ENCODE data around the gene CCDC192.
A peak's percentile ranks its signal among the peaks of the same experiment; 100 is the strongest.

Gene CCDC192

DNA sequence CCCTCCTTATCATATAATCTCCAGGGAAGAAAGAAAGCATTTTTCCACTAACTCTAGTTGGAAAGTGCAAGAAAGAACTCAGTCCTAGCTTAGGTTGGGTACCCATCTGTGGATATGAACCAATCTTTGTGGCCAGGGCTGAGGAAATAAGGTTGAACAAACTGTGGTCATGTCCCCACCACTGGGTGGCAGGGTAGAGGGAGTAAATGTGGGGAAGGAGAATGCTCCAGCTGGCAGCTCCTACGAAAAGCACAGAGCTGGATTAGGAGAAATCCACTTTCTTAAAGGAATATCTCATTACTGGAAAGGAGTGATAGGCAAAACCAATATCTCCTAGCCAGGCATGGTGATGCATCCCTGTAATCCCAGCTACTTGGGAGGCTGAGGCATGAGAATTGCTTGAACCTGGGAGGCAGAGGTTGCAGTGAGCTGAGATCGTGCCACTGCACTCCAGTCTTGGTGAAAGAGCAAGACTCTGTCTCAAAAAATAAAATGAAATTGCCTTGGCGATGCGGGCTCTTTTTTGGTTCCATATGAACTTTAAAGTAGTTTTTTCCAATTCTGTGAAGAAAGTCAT is 175.1 kb downstream of the CCDC192 start:
- Histone ChIP-seq H3K36me3 (ENCODE audit: control insufficient read depth, insufficient read depth, low read length) (no peaks in the 10 kb centered on the region), H3K27me3 (ENCODE audit: control insufficient read depth, insufficient read depth, low read length) (no peaks in the 10 kb centered on the region), H3K9me3 (ENCODE audit: control insufficient read depth, insufficient read depth, low read length) (no peaks in the 10 kb centered on the region), H3K27ac (ENCODE audit: low read length) (no peak overlapping the region), H3K4me1 (ENCODE audit: control insufficient read depth, insufficient read depth, low read length) (no peaks in the 10 kb centered on the region), H3K4me3 (ENCODE audit: low read length) (no peak overlapping the region)
- no CpG with 5 or more reads among the region's 4 CpGs for WGBS (ENCODE audit: insufficient coverage, insufficient read length)
- peak; percentile 27 for DNase-seq (ENCODE audit: low read depth, low spot score)

- no CpG with 5 or more reads among the region's 1 CpG for WGBS (ENCODE audit: insufficient coverage, insufficient read length)
- no peaks in the 10 kb centered on the region for H3K36me3 ChIP-seq (ENCODE audit: control insufficient read depth, insufficient read depth, low read length)
- H3K4me3 ChIP-seq (ENCODE audit: low read length), result no peak overlapping the region
- no peaks in the 10 kb centered on the region for H3K9me3 ChIP-seq (ENCODE audit: control insufficient read depth, insufficient read depth, low read length)
- H3K27me3 ChIP-seq (ENCODE audit: control insufficient read depth, insufficient read depth, low read length), result no peaks in the 10 kb centered on the region
- no peaks in the 10 kb centered on the region for H3K4me1 ChIP-seq (ENCODE audit: control insufficient read depth, insufficient read depth, low read length)
- no peak overlapping the region for H3K27ac ChIP-seq (ENCODE audit: low read length)
- no peak for DNase-seq (ENCODE audit: low read depth, low spot score)
Observed at GRCh38 chr5:127884416-127884815, 181.2 kb downstream of the CCDC192 start.

GRCh38 chr5:127885176-127885575 is 182.0 kb downstream of the CCDC192 start:
- H3K27ac ChIP-seq (ENCODE audit: low read length), result no peak overlapping the region
- WGBS (ENCODE audit: insufficient coverage, insufficient read length), result no CpG with 5 or more reads among the region's 1 CpG
- H3K36me3 ChIP-seq (ENCODE audit: control insufficient read depth, insufficient read depth, low read length), result no peaks in the 10 kb centered on the region
- H3K9me3 ChIP-seq (ENCODE audit: control insufficient read depth, insufficient read depth, low read length), result no peaks in the 10 kb centered on the region
- no peak overlapping the region for H3K4me3 ChIP-seq (ENCODE audit: low read length)
- H3K27me3 ChIP-seq (ENCODE audit: control insufficient read depth, insufficient read depth, low read length), result no peaks in the 10 kb centered on the region
- DNase-seq (ENCODE audit: low read depth, low spot score), result no peak
- no peaks in the 10 kb centered on the region for H3K4me1 ChIP-seq (ENCODE audit: control insufficient read depth, insufficient read depth, low read length)

DNA sequence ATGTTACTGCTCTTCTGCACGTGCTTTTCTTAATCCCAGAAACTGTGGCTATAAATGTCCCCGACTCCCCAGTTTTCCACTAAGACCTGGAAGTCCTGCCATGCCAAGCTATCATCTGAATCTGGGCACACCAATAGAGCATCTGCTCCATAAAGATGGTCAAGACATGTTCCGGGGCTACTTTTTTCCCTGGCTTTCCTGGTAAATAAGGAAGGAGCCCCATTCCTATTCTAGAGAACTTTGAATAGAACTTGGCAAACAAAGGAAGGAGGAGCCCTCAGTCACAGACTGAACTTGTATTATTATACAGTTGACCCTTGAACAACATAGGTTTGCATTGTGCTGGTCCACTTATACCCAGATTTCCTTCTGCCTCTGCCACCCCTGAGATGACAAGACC is 182.9 kb downstream of the CCDC192 start:
- WGBS (ENCODE audit: insufficient coverage, insufficient read length), result no CpG with 5 or more reads among the region's 3 CpGs
- no peak for DNase-seq (ENCODE audit: low read depth, low spot score)
- Histone ChIP-seq H3K27me3 (ENCODE audit: control insufficient read depth, insufficient read depth, low read length) (no peaks in the 10 kb centered on the region), H3K9me3 (ENCODE audit: control insufficient read depth, insufficient read depth, low read length) (no peaks in the 10 kb centered on the region), H3K36me3 (ENCODE audit: control insufficient read depth, insufficient read depth, low read length) (no peaks in the 10 kb centered on the region), H3K4me3 (ENCODE audit: low read length) (no peak overlapping the region), H3K27ac (ENCODE audit: low read length) (no peak overlapping the region), H3K4me1 (ENCODE audit: control insufficient read depth, insufficient read depth, low read length) (no peaks in the 10 kb centered on the region)

GRCh38 chr5:127887282-127887681 is 184.1 kb downstream of the CCDC192 start:
- no CpG with 5 or more reads among the region's 1 CpG for WGBS (ENCODE audit: insufficient coverage, insufficient read length)
- Histone ChIP-seq H3K27ac (ENCODE audit: low read length) (no peak overlapping the region), H3K9me3 (ENCODE audit: control insufficient read depth, insufficient read depth, low read length) (no peaks in the 10 kb centered on the region), H3K4me1 (ENCODE audit: control insufficient read depth, insufficient read depth, low read length) (no peaks in the 10 kb centered on the region), H3K36me3 (ENCODE audit: control insufficient read depth, insufficient read depth, low read length) (no peaks in the 10 kb centered on the region), H3K4me3 (ENCODE audit: low read length) (no peak overlapping the region), H3K27me3 (ENCODE audit: control insufficient read depth, insufficient read depth, low read length) (no peaks in the 10 kb centered on the region)
- DNase-seq (ENCODE audit: low read depth, low spot score), result no peak

GRCh38 chr5:127891942-127892341 is 188.8 kb downstream of the CCDC192 start:
- DNase-seq (ENCODE audit: low read depth, low spot score), result no peak
- no peak overlapping the region for H3K27ac ChIP-seq (ENCODE audit: low read length)
- no peaks in the 10 kb centered on the region for H3K4me1 ChIP-seq (ENCODE audit: control insufficient read depth, insufficient read depth, low read length)
- H3K9me3 ChIP-seq (ENCODE audit: control insufficient read depth, insufficient read depth, low read length), result no peaks in the 10 kb centered on the region
- no peak overlapping the region for H3K4me3 ChIP-seq (ENCODE audit: low read length)
- H3K36me3 ChIP-seq (ENCODE audit: control insufficient read depth, insufficient read depth, low read length), result no peaks in the 10 kb centered on the region
- no CpG with 5 or more reads among the region's 1 CpG for WGBS (ENCODE audit: insufficient coverage, insufficient read length)
- no peaks in the 10 kb centered on the region for H3K27me3 ChIP-seq (ENCODE audit: control insufficient read depth, insufficient read depth, low read length)

- Histone ChIP-seq H3K36me3 (ENCODE audit: control insufficient read depth, insufficient read depth, low read length) (no peaks in the 10 kb centered on the region), H3K4me3 (ENCODE audit: low read length) (no peak overlapping the region), H3K4me1 (ENCODE audit: control insufficient read depth, insufficient read depth, low read length) (no peaks in the 10 kb centered on the region), H3K9me3 (ENCODE audit: control insufficient read depth, insufficient read depth, low read length) (no peaks in the 10 kb centered on the region), H3K27me3 (ENCODE audit: control insufficient read depth, insufficient read depth, low read length) (no peaks in the 10 kb centered on the region), H3K27ac (ENCODE audit: low read length) (no peak overlapping the region)
- DNase-seq (ENCODE audit: low read depth, low spot score), result no peak
- WGBS (ENCODE audit: insufficient coverage, insufficient read length), result no CpG with 5 or more reads among the region's 6 CpGs
Observed at GRCh38 chr5:127892467-127893207, 189.4 kb downstream of the CCDC192 start.

DNA sequence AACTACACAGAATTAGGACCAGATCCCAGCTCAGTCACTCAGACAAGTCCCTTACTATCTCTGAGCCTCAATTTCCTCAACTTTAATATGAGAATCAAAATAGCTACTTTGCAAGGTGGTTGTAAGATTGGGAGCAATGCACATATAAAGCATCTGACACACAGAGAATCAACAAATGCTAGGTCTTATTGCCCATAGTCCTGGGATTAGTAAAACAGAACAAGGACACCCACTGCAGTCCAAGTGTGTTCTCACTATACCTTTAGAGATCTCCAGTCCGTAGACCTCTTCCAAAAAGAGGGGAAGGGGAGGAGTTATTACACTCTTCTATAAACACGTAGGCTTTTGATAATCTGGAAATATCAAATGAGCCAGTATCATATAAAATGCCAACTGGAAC is 190.0 kb downstream of the CCDC192 start:
- H3K4me1 ChIP-seq (ENCODE audit: control insufficient read depth, insufficient read depth, low read length), result no peaks in the 10 kb centered on the region
- no CpG with 5 or more reads among the region's 2 CpGs for WGBS (ENCODE audit: insufficient coverage, insufficient read length)
- no peak overlapping the region for H3K4me3 ChIP-seq (ENCODE audit: low read length)
- H3K9me3 ChIP-seq (ENCODE audit: control insufficient read depth, insufficient read depth, low read length), result no peaks in the 10 kb centered on the region
- no peak for DNase-seq (ENCODE audit: low read depth, low spot score)
- H3K27me3 ChIP-seq (ENCODE audit: control insufficient read depth, insufficient read depth, low read length), result no peaks in the 10 kb centered on the region
- no peaks in the 10 kb centered on the region for H3K36me3 ChIP-seq (ENCODE audit: control insufficient read depth, insufficient read depth, low read length)
- no peak overlapping the region for H3K27ac ChIP-seq (ENCODE audit: low read length)

GRCh38 chr5:127894461-127894860 is 191.3 kb downstream of the CCDC192 start:
- Histone ChIP-seq H3K27me3 (ENCODE audit: control insufficient read depth, insufficient read depth, low read length) (no peaks in the 10 kb centered on the region), H3K4me3 (ENCODE audit: low read length) (no peak overlapping the region), H3K27ac (ENCODE audit: low read length) (no peak overlapping the region), H3K4me1 (ENCODE audit: control insufficient read depth, insufficient read depth, low read length) (no peaks in the 10 kb centered on the region), H3K36me3 (ENCODE audit: control insufficient read depth, insufficient read depth, low read length) (no peaks in the 10 kb centered on the region), H3K9me3 (ENCODE audit: control insufficient read depth, insufficient read depth, low read length) (no peaks in the 10 kb centered on the region)
- no CpG with 5 or more reads among the region's 5 CpGs for WGBS (ENCODE audit: insufficient coverage, insufficient read length)
- no peak for DNase-seq (ENCODE audit: low read depth, low spot score)

- Histone ChIP-seq H3K4me3 (ENCODE audit: low read length) (no peak overlapping the region), H3K27ac (ENCODE audit: low read length) (no peak overlapping the region), H3K36me3 (ENCODE audit: control insufficient read depth, insufficient read depth, low read length) (no peaks in the 10 kb centered on the region), H3K27me3 (ENCODE audit: control insufficient read depth, insufficient read depth, low read length) (no peaks in the 10 kb centered on the region), H3K9me3 (ENCODE audit: control insufficient read depth, insufficient read depth, low read length) (no peaks in the 10 kb centered on the region), H3K4me1 (ENCODE audit: control insufficient read depth, insufficient read depth, low read length) (no peaks in the 10 kb centered on the region)
- no peak for DNase-seq (ENCODE audit: low read depth, low spot score)
- WGBS (ENCODE audit: insufficient coverage, insufficient read length), result no CpG with 5 or more reads among the region's 4 CpGs
Observed at GRCh38 chr5:127898551-127899213, 195.5 kb downstream of the CCDC192 start.

All from iPS DF 6.9 (cell line).